Loucy (cell line): ENCODE results near the gene SYNC.

Experiments
- CTCF ChIP-seq: fragments of 200-600 bp; sonication (generic); conservative IDR thresholded peaks from 2 replicates; pipeline ENCODE4 v1.5.1; 2014; ENCODE audit warnings: mild to moderate bottlenecking, antibody characterized with exemption, low read length
- EZH2phosphoT487 ChIP-seq: fragments of 200-600 bp; IDR thresholded peaks from 2 replicates; pipeline ENCODE4 v1.6.1; 2018; ENCODE audit warnings: antibody characterized with exemption, mild to moderate bottlenecking, moderate library complexity, borderline replicate concordance

GRCh38 chr1:32685498-32685897 lies 17.1 kb downstream of the SYNC start:
- no peak for TF ChIP-seq EZH2phosphoT487
- TF ChIP-seq CTCF: no peak
